Stimulated activated CD4-positive, alpha-beta T cell treated with anti-CD3 and anti-CD28 coated beads, Interleukin-1b, Interleukin-23, amount 100 ng/mL, for 4 hours (primary cell): ENCODE data around the gene SIRPD.

Experiments
- DNase-seq, 2 donors: peaks; one replicate each; pipeline ENCODE4 v3.0.0-alpha.2; 2020; ENCODE audit warnings: low read depth in 2 of 2

Gene SIRPD

DNA sequence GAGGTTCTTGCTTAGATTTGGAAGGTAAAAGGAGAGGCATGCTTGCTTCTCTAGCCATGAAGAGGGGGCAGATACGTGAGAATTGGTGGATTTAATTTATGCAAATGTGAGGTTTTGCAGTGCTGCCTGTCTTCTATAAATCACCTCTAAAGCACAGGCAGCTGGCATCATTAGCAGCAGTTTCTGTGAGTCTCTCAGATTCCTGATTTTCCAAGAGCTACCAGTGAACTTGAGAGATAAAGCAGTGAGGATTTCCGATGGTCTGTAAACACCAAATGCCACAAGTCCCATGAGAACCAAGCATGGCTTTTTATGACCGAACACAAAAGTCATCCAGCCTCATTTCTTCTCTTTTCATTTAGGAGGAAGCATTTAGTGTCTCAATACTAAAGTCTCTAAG, 63.1 kb downstream of the SIRPD start:
- DNase-seq: no peak

DNA sequence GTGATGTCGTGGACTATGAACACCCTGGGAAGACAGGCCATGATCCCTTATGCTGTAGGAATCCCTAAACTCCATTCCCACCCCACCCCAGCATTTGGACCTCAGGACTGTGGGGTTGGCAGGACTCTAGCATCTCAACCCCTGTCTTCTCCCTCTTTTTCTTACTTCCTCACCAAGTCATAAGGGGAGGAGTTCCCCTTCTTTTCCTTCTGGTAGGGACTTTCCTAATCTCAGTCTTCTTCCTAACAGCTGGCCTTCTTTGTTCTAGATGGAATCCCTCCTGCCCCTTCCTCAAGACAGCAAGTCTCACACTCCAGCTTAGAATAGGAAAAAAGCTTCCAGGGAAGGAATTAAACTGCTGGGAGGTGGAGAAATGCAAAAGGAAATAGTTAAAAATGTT, 64.0 kb downstream of the SIRPD start:
- DNase-seq: no peak

DNA sequence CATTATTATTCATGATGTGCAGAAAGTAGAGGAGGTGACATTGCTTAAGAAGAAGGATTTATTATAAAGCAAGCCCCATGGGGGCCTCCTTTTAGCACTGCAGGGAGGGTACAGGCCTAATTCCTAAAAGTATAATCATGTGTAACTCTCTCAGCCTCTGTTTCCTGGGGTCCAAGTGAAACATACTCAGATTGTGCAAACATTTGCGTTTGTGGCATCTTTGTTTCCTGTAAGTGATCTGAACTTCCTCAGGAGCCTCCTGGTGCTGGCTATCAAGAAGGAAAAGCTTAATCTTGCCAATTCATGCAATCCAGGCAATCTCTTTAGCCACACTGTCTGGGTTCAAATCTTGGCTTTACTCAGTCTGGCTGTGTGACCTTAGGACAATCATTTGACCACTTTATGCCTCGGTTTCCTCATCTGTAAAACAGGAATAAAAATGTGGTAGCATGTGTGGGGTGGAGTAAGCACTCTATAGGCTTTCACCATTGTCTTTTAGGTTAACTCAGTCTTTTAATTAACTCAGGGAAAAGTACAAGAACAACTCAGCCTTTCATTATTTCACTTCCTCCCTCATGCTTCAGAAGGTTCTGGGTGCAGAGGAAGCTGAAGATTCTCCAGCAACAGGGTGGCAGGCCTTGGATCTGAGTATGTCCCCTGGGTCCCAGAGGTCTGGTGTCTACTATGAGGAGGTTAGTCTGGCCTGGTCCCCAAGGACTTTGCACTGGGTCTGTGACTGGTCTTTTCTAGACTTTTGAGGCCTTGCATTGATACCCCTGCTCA, 65.5 kb downstream of the SIRPD start:
- no peak for DNase-seq

DNA sequence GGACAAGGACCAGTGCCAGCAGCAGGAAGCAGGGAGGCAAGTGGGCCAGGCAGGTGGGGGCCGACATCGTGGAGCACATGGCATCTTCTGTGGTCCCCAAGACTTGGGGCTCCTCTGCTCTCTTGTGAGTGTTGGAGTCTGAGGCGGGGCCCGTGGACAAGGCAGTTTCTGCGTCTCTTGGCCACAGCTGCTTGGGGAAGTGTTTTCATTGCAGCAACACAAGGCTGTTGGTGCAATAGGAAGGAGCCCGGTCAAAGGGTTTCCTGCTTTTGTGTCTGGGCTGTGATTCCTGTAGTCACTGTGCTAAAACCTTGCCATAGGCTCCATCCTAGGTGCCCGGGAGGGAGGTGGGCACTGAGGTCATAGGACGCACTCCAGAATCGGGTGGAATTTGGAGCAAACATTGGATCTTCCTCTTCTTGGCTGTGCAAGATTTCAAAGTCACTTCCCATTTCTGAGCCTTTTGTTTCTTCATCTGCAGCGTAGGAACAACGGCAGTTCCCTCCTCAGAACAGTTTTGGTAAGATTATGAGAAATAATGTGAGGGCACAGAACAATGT, 66.1 kb downstream of the SIRPD start, which contains the start of gene SIRPB2:
Gene SIRPB2 (minus strand): TSS at position 140 of the 560 bp plus-strand sequence. CDS start 61 bp downstream, at position 79.
- no peak for DNase-seq

DNA sequence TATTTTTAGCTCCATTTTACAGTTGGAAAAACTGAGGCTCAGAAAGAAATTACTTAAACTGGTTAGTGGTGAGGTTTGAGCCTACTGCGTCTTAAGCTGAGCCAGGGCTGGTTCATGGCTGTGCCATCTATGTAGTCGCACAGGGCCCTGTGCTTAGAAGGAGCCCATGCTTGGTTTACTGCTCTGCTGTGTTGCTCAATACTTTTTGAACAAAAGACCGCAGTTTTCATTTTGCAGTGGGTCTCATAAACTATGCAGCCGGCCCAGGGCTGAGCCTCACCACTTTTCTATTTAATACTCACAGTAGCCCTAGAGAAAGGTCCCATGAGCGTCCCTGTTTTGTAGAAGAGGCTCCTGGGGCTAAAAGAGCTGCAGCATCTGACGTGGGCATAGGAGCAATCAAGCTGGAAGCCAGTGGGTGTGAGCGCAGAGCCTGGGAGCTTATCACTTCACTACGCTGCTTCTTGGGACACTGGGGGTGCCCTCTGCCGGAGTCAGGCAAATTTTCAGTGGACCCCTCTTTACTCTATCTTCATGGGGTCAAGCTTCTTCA, 66.8 kb downstream of the SIRPD start:
- no peak for DNase-seq

DNA sequence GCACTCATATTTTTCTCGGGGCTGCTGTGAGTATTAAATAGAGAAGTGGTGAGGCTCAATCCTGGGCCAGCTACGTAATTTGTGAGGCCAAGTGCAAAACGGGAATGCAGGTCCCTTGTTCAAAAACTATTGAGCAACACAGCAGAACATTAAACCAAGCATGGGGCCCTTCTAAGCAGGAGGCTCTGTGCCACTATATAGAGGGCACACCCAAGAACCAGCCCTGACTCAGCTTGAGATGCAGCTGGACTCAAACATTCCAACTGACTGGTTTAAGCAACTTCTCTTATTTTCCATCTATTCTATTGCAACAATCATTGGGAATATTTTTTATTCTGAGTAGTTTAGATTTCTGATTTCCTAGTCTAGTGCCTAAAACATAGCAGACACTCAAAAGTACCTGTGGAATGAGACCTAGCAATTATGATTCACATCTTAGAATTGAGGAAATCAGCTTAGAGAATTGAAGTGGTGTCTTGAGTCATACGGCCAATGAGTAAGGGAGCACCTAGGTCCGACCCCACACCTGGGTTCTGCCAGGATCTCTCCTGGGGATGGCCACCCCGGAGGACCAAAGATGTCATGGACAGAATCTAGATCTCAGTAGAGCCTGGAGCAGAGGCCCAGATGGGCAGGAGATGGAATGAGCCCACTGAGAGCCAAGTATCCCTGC, 67.6 kb downstream of the SIRPD start:
- DNase-seq: no peak

DNA sequence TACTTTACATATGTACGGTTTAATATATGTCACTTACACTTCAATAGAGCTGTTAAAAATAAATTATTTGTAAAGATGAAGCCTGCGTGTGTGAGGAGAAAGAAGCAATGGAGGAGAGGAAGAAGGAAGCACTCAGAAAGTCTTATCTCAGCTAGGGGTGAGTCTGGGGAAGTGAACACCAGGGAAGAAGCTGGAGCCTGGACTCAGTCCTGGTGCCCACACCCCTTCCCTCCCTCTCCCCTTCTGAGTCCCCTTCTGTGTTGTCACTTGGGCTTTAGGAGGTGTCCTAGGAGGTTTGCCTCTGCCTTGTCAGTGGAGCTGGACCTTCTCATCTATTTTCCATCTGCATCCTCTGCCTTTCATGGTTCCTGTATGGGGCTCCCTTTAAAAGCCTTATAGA, 68.2 kb downstream of the SIRPD start:
- DNase-seq: no peak

DNA sequence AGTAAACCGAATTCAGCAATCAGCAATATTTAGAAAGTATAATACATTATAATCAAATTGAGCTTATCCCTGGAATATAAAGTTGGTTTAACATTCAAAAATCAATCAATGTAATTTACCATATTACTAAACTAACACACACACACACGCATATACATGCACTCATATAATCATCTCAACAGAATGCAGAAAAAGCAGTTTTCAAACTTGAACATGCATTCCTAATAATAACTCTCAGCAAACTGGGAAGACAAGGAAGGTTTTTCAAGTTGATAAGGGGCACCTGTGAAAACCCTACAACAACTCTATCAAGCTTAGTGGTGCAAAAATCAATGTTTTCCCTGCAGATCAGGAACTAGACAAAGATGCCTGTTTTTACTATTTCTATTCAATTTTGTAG, 70.9 kb downstream of the SIRPD start:
- no peak for DNase-seq

DNA sequence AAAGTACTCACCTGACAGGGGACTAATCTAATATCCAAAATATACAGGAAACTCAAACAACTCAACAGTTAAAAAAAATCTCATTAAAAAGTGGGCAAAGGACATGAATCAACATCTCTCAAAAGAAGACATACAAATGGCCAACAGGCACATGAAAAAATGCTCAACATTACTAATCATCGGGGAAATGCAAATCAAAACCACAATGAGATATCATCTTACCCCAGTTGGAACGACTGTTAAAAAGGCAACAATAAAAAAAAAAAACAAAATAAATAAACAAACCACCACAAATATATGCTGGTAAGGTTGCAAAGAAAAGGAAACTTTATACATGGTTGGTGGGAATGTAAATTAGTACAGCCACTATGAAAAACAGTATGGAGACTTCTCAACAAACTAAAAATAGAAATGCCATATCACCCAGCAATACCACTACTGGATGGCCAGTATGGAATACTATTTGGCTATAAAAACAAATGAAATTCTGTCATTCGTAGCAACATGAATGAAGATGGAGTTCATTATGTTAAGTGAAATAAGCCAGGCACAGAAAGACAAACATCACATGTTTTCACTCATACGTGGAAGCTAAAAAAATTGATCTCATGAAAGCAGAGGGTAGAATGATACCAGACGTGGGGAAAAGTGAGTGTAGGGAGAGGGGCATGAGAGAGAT, 72.9 kb downstream of the SIRPD start:
- no peak for DNase-seq
